ENCODE measurements around the gene TTLL5. TPM values are rescaled to one million over a fixed set of nuclear protein-coding genes. Genes with fewer than 3 reads are reported as not detected.
"Not testable (repeated sequence)": the region's sequence is repeated elsewhere in the genome, so short reads cannot be mapped to it uniquely, and the experiment has no call there.

TTLL5 gene
- total RNA-seq, 1 donor from 2014 or later = 26.0 TPM

DNA sequence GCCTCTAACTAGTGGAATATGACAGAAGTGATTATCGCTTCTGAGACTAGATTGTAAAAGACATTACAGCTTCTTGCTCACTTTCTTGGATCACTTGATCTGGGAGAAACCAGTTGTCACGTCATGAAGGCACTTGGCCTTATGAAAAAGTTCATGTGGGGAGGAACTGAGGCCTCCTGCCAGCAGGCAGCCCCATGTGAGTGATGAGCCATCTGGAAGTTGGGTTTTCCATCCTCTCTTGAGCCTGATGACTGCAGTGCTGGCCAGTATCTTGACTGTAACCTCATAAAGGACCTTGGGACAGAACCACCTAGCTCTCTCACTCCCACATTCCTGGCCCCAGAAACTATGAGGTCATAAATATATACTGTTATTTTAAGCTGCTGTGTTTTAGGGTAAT, 28.0 kb downstream of the TTLL5 start:
- intact Hi-C loops (cut with DNase I) = no loop called here
- no peak overlapping the region for H3K27ac ChIP-seq
- H3K36me3 ChIP-seq = peaks cover 42% of the 10 kb centered on the region
- no peaks in the 10 kb centered on the region for H3K4me1 ChIP-seq
- H3K9me3 ChIP-seq = no peaks in the 10 kb centered on the region
- no peaks in the 10 kb centered on the region for H3K27me3 ChIP-seq
- H3K4me3 ChIP-seq = no peak overlapping the region
- no peak for DNase-seq
- ATAC-seq = no peak
- TF ChIP-seq, protein P1, sequence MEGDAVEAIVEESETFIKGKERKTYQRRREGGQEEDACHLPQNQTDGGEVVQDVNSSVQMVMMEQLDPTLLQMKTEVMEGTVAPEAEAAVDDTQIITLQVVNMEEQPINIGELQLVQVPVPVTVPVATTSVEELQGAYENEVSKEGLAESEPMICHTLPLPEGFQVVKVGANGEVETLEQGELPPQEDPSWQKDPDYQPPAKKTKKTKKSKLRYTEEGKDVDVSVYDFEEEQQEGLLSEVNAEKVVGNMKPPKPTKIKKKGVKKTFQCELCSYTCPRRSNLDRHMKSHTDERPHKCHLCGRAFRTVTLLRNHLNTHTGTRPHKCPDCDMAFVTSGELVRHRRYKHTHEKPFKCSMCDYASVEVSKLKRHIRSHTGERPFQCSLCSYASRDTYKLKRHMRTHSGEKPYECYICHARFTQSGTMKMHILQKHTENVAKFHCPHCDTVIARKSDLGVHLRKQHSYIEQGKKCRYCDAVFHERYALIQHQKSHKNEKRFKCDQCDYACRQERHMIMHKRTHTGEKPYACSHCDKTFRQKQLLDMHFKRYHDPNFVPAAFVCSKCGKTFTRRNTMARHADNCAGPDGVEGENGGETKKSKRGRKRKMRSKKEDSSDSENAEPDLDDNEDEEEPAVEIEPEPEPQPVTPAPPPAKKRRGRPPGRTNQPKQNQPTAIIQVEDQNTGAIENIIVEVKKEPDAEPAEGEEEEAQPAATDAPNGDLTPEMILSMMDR (IDR thresholded peaks at IDR 0.05) = no peak

DNA sequence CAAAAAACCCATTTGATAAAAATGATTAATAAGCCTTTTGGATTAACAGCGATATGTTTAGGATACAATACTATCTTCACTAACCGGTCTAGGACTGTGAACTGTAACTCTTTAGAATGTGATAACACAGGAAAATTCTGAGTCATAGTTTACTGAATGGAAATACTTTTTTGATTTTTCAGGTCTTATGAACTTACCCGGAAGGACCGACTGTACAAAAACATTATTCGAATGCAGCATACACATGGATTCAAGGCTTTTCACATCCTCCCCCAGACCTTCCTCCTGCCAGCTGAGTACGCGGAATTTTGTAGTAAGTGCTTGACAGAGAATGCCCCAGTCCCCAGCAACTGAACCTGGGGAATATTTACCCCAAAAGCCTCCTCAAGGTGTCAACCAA, 29.0 kb downstream of the TTLL5 start:
- H3K9me3 ChIP-seq = no peaks in the 10 kb centered on the region
- ATAC-seq (no peak), DNase-seq (no peak)
- no peak overlapping the region for H3K27ac ChIP-seq
- no peak overlapping the region for H3K4me3 ChIP-seq
- H3K27me3 ChIP-seq = no peaks in the 10 kb centered on the region
- peaks cover 44% of the 10 kb centered on the region for H3K36me3 ChIP-seq
- H3K4me1 ChIP-seq = no peaks in the 10 kb centered on the region
- TF ChIP-seq, protein P1 (IDR thresholded peaks at IDR 0.05) = no peak
- intact Hi-C loops (cut with DNase I) = no loop called here

DNA sequence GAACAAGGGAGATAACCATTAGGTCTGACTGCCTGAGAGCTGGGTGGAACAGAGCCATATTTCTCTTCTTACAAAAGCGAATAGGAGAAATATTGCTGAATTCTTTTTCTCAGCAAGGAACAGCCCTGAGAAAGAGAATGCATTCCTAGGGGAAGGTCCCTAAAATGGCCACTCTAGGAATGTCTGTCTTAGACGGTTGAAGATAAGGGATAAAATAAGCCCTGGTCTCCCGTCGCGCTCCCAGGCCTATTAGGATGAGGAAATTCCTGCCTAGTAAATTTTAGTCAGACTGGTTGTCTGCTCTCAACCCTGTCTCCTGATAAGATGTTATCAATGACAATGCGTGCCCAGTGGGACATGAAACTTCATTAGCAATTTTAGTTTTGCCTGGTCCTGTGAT, 34.0 kb downstream of the TTLL5 start:
- DNase-seq; H3K9me3 ChIP-seq; ATAC-seq; H3K27me3 ChIP-seq; H3K27ac ChIP-seq; H3K4me1 ChIP-seq; intact Hi-C loops (cut with DNase I); H3K4me3 ChIP-seq: not testable (repeated sequence)
- peaks cover 56% of the 10 kb centered on the region for H3K36me3 ChIP-seq

DNA sequence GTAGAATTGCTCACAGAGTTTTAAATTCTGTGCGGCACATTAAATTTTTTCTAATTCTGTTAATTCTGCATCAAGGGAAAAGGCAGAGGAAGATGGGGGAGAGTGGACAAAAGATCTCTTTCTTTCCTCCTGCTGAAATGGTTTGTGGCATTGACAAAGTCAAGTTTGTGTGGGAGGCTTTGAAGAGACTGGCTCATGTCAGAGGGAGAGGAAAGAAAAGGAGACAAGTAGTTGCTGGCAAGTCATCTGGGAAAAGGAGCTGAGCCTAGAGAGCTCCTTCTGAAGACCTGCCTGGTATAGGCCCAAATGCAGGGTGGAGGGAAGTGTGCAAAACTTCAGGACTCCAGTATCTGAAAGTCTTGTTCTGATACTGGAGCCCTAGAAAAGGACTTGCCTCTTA, 36.3 kb downstream of the TTLL5 start:
- no peak for ATAC-seq
- no peaks in the 10 kb centered on the region for H3K4me1 ChIP-seq
- H3K4me3 ChIP-seq = no peak overlapping the region
- TF ChIP-seq, protein P1 (IDR thresholded peaks at IDR 0.05) = no peak
- H3K36me3 ChIP-seq = peaks cover 35% of the 10 kb centered on the region
- no peak for DNase-seq
- no peaks in the 10 kb centered on the region for H3K27me3 ChIP-seq
- intact Hi-C loops (cut with DNase I) = no loop called here
- no peak overlapping the region for H3K27ac ChIP-seq
- no peaks in the 10 kb centered on the region for H3K9me3 ChIP-seq

DNA sequence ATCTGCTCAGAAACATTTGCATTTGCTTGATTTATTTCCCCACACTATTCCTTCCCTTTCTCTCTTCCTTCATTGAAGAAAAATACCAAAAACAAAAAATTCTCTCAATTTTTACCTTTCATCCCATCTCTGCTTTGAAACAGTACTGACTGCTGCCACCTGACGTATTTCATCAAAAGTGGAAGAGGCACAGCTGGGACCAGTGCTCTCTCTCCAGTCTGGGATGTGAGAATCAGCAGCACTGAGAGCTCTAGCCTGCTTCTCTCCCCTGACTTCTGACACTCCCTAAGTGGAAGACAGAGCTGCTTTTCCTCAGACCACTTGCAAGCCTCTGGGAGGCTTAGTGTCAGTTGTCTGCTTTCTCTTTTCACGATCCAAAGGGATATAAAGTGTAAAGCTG, 36.9 kb downstream of the TTLL5 start:
- Histone ChIP-seq H3K4me1 (no peaks in the 10 kb centered on the region), H3K36me3 (peaks cover 30% of the 10 kb centered on the region), H3K27me3 (no peaks in the 10 kb centered on the region), H3K9me3 (no peaks in the 10 kb centered on the region), H3K4me3 (no peak overlapping the region), H3K27ac (no peak overlapping the region)
- DNase-seq (no peak), ATAC-seq (no peak)
- TF ChIP-seq, protein P1 (IDR thresholded peaks at IDR 0.05) = no peak
- intact Hi-C loops (cut with DNase I) = no loop called here

DNA sequence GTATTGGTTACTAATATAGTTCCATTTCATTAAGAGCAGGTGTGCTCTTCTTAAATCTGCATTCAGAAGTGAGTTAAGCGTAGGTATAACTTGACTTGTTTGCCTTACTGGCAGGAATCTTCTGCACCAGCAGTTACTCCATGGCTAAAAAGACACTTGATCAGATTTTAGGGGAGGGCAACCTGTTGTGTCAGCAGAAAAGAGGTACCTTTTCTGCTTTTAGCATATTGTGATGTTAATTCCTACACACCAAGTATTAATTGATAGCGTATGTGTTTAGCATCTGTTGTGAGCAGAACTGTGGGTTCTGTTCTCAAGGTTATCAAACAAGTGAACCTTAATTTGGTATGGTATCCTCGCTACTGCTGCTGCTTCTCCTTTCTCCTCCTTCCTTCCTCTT, 38.3 kb downstream of the TTLL5 start:
- TF ChIP-seq, protein P1 (IDR thresholded peaks at IDR 0.05) = no peak
- Histone ChIP-seq H3K36me3 (peaks cover 15% of the 10 kb centered on the region), H3K9me3 (no peaks in the 10 kb centered on the region), H3K4me3 (no peak overlapping the region), H3K27ac (no peak overlapping the region), H3K27me3 (no peaks in the 10 kb centered on the region), H3K4me1 (no peaks in the 10 kb centered on the region)
- no peak for ATAC-seq
- intact Hi-C loops (cut with DNase I) = no loop called here
- DNase-seq = no peak

Data from upper lobe of right lung (tissue), 1 donor.